Measurements from ENCODE around the gene MTNR1A. TPM values are rescaled to one million over a fixed set of nuclear protein-coding genes. Genes with fewer than 3 reads are reported as not detected.

MTNR1A gene
- total and polyA plus RNA-seq, 7 donors, result not detected

DNA sequence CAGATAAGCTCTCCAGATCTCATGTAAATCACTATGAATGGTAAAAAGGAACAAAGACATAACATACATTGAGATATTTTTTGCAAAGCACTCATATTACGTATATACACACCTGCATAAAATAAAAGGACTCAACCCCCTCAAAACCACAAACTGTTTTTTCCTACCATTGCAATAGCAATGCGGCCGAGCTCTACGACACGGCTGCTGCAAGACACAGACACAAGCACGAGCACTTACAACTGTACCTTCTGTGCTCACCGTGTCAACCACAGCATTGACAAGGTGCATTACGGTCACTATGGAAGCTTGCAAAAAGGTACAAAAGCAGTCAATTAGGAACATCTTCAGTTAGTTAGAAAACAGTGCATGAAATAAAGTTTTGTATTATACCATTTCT is 37.1 kb upstream of the MTNR1A start:
- TF ChIP-seq, protein P1, sequence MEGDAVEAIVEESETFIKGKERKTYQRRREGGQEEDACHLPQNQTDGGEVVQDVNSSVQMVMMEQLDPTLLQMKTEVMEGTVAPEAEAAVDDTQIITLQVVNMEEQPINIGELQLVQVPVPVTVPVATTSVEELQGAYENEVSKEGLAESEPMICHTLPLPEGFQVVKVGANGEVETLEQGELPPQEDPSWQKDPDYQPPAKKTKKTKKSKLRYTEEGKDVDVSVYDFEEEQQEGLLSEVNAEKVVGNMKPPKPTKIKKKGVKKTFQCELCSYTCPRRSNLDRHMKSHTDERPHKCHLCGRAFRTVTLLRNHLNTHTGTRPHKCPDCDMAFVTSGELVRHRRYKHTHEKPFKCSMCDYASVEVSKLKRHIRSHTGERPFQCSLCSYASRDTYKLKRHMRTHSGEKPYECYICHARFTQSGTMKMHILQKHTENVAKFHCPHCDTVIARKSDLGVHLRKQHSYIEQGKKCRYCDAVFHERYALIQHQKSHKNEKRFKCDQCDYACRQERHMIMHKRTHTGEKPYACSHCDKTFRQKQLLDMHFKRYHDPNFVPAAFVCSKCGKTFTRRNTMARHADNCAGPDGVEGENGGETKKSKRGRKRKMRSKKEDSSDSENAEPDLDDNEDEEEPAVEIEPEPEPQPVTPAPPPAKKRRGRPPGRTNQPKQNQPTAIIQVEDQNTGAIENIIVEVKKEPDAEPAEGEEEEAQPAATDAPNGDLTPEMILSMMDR (IDR thresholded peaks at IDR 0.05), result no peak
- H3K27ac ChIP-seq, result no peak overlapping the region
- DNase-seq, result no peak

DNA sequence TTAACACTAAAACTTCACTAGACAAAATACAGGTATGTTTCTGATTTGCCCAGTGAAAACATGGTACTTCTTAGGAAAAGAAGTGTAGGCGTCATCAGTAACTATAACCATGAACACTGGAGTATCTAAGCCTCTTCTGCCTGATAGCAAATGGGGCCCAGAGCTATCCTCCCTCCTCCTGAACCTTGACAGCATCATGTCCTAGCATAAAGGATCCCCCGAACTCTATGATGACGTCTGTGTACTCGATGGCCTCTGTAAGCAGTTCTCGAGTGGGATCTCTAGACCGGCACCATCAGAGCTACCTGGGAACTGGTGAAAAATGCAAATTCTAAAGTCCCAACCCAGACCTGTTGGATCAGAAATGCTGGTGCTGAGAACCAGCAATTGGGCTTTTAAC is 36.3 kb upstream of the MTNR1A start:
- H3K27ac ChIP-seq, result no peak overlapping the region
- peaks cover 0 to 12% of the 10 kb centered on the region in 2 donors for H3K36me3 ChIP-seq (ENCODE audit: insufficient read depth in 1 of 2, low read depth in 1 of 2)
- no peak overlapping the region for H3K4me3 ChIP-seq
- intact Hi-C loops (cut with DNase I), result no loop called here
- no peak for DNase-seq
- no peaks in the 10 kb centered on the region for H3K27me3 ChIP-seq (ENCODE audit: insufficient read depth in 3 of 3, low read length in 2 of 3)
- TF ChIP-seq, protein P1 (IDR thresholded peaks at IDR 0.05), result no peak
- H3K9me3 ChIP-seq, result no peaks in the 10 kb centered on the region
- no peaks in the 10 kb centered on the region for H3K4me1 ChIP-seq
- no peak for ATAC-seq
- 85 to 92% (median 86%) methylated on average over 6 of the region's 6 CpGs for WGBS, 3 donors

More for the DNA sequence above, 37.1 kb upstream of the MTNR1A start:
- intact Hi-C loops (cut with DNase I), result no loop called here
- Histone ChIP-seq H3K4me1 (no peaks in the 10 kb centered on the region), H3K4me3 (no peak overlapping the region), H3K36me3 (ENCODE audit: insufficient read depth in 1 of 2, low read depth in 1 of 2) (peaks cover 0 to 20% of the 10 kb centered on the region in 2 donors), H3K9me3 (no peaks in the 10 kb centered on the region), H3K27me3 (ENCODE audit: insufficient read depth in 3 of 3, low read length in 2 of 3) (no peaks in the 10 kb centered on the region)
- no peak for ATAC-seq
- 90 to 92% (median 91%) methylated on average over 8 of the region's 8 CpGs for WGBS, 3 donors

- Histone ChIP-seq H3K9me3 (no peaks in the 10 kb centered on the region), H3K36me3 (ENCODE audit: insufficient read depth in 1 of 2, low read depth in 1 of 2) (no peaks in the 10 kb centered on the region), H3K4me1 (no peaks in the 10 kb centered on the region), H3K27ac (no peak overlapping the region), H3K27me3 (ENCODE audit: insufficient read depth in 3 of 3, low read length in 2 of 3) (no peaks in the 10 kb centered on the region), H3K4me3 (no peak overlapping the region)
- DNase-seq (no peak), ATAC-seq (no peak)
- intact Hi-C loops (cut with DNase I), result loop anchor here in 1 of 2 donors (5.0 kb wide), 1 partner anchor 291 kb away; no protein-coding TSS in a partner anchor
- WGBS, 3 donors, result 94 to 97% (median 95%) methylated on average over 20 of the region's 20 CpGs
- TF ChIP-seq, protein P1 (IDR thresholded peaks at IDR 0.05), result no peak
Measured at GRCh38 chr4:186588503-186588902, 33.1 kb upstream of the MTNR1A start.

- ATAC-seq, result peak in 1 of 4 donors; percentile 45
- WGBS, 3 donors, result 28 to 43% (median 33%) methylated on average over 4 of the region's 4 CpGs
- H3K4me3 ChIP-seq, result no peak overlapping the region
- no peak overlapping the region for H3K27ac ChIP-seq
- TF ChIP-seq, protein P1 (IDR thresholded peaks at IDR 0.05), result peak; percentile 87
- no peaks in the 10 kb centered on the region for H3K9me3 ChIP-seq
- intact Hi-C loops (cut with DNase I), result loop anchor here (1.0 to 5.0 kb wide), 2 partner anchors 290 kb away; no protein-coding TSS in a partner anchor
- no peaks in the 10 kb centered on the region for H3K36me3 ChIP-seq (ENCODE audit: insufficient read depth in 1 of 2, low read depth in 1 of 2)
- H3K4me1 ChIP-seq, result no peaks in the 10 kb centered on the region
- no peaks in the 10 kb centered on the region for H3K27me3 ChIP-seq (ENCODE audit: insufficient read depth in 3 of 3, low read length in 2 of 3)
- peak; percentile 59 to 75 for DNase-seq
Measured at GRCh38 chr4:186587416-186588018, 32.1 kb upstream of the MTNR1A start.

- Histone ChIP-seq H3K4me1 (no peaks in the 10 kb centered on the region), H3K27ac (no peak overlapping the region), H3K27me3 (ENCODE audit: insufficient read depth in 3 of 3, low read length in 2 of 3) (no peaks in the 10 kb centered on the region), H3K9me3 (peaks cover 3% of the 10 kb centered on the region), H3K4me3 (no peak overlapping the region), H3K36me3 (ENCODE audit: insufficient read depth in 1 of 2, low read depth in 1 of 2) (no peaks in the 10 kb centered on the region)
- TF ChIP-seq, protein P1 (IDR thresholded peaks at IDR 0.05), result no peak
- 74 to 78% (median 77%) methylated on average over 8 of the region's 8 CpGs for WGBS, 3 donors
- ATAC-seq, result no peak
- no peak for DNase-seq
- intact Hi-C loops (cut with DNase I), result loop anchor here in 1 of 2 donors (5.0 kb wide), 1 partner anchor 289 kb away; no protein-coding TSS in a partner anchor
Measured at GRCh38 chr4:186586205-186586604, 30.8 kb upstream of the MTNR1A start.
